UCSD-AML1 (cell line): ENCODE measurements around the gene PRDX5.
A peak's percentile ranks its signal among the peaks of the same experiment; 100 is the strongest.

ENCODE experiments used
- DNase-seq: peaks from one replicate; lab custom pipeline; 2025; ENCODE audit not compliant: unreplicated experiment; lab: John Stamatoyannopoulos, UW

PRDX5 gene

DNA sequence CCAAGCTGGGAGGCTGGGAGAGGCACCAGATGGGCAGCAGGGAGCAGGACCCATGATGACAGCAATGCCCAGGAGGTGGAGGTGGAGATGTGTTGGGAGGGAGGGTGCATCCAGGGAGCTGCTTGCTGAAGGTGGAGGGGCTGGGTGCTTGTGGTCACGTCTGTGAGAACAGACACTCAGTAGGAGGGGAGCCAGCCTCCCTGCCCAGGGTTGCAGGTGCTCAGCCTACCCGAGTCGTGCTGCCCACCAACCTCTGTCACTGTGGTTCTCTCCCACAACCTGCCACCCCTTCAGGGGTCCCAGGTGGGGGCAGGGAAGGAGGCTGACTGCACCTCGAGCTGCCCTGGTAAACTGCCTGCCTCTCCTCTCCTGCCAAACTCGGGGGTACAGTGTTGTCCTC is 5.5 kb downstream of the PRDX5 start:
- DNase-seq = no peak

DNA sequence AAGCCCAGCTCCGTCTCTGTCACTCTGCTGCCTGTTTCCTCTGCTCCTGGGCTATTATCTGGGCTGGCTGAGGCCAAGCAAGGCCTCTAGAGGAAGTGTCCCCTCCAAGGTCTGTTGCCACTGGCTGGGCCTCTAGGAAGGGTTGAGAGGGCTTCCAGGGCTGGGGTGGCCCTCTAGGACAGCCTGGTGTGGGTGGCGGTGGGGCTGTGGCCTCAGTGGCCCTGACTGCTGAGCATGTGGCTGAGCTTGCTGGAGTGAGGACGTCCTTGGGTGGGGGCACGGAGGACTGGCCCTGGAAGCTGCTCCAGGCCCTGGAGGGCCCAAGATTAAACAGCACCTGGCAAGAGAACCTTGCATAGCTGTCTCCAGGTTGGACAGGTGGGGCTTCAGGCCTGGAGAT is 6.1 kb downstream of the PRDX5 start:
- DNase-seq = peak; percentile 36

DNA sequence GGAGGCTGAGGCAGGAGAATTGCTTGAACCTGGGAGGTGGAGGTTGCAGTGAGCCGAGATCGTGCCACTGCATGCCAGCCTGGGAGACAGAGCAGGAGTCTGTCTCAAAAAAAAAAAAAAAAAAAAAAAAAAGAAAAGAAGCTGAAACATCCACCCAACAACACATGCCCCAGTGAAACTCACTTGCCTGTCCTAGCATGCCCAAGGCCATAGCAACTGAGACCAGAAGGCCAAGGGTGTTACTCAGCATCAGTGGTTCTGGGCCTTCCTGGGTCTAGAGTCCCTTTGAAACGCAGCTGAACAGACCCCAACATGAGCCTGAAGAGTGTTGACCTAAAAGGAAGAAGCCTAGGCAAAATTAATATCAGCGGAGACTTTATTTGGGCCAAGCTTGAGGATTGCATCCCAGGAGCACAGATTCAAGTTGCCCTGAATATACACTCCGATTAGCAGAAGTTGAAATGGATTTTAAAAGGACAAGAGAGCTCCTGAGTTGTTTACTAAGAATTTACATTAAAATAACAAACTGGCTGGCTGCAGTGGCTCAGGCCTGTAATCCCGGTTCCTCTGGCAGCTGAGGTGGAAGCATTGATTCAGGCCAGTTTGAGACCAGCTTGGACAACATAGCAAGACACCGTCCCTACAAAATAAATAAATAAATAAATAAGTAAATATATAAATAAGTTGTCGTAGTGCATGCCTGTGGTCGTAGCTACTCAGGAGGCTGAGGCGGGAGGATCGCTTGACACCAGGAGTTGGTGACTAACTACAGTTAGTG is 7.0 kb downstream of the PRDX5 start:
- no peak for DNase-seq

DNA sequence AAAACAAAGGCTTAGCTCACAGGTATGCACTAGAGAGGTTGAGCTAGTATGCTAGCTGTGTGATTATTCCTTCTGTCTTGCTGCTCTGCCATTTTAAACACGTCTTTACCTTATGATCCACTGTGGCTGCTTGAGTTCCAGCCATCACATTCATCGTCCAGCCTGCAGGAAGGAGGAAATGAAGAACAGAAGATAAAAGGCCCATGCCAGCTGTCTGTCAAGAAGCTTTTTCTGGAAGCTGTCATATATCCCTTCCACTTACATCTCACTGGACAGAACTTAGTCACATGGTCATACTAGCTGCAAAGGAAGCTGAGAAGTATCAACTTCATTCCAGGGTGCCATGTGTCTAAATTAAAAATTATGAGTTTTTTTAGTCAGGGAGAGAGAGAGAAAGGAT is 9.5 kb downstream of the PRDX5 start:
- DNase-seq = no peak

DNA sequence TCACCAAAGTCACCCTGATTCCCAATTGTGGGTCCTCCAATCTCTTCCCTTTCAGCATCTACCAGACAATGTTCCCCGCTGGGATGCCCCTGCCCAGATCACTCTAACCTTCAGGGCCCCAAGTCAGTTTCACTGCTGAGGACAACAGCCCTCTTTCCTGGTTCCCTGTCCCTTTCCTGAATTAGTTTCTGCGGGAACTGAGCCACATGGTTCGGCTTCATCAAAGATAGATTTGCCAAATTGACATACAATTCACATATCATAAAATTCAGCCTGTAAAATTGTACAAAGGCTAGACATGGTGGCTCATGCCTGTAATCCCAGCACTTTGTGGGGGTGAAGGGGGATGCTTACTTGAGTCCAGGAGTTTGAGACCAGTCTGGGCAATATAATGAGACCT is 10.1 kb downstream of the PRDX5 start:
- no peak for DNase-seq

DNA sequence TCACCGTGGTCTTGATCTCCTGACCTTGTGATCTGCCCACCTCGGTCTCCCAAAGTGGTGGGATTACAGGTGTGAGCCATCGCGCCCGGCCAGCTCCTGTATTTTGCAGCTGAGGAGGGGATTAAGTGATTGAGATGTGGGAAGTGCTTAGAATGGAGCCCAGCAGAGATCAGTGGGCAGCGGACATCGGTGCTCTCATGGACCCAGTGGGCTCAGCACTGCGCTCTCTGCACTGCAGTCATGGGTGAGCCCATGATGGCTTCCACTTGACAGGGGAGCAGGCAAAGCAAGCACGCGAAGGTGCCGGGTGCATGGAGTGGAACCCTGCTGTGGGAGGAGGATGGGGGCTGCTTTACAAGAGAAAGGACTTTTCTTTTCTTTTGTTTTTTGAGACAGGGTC is 13.0 kb downstream of the PRDX5 start:
- no peak for DNase-seq

DNA sequence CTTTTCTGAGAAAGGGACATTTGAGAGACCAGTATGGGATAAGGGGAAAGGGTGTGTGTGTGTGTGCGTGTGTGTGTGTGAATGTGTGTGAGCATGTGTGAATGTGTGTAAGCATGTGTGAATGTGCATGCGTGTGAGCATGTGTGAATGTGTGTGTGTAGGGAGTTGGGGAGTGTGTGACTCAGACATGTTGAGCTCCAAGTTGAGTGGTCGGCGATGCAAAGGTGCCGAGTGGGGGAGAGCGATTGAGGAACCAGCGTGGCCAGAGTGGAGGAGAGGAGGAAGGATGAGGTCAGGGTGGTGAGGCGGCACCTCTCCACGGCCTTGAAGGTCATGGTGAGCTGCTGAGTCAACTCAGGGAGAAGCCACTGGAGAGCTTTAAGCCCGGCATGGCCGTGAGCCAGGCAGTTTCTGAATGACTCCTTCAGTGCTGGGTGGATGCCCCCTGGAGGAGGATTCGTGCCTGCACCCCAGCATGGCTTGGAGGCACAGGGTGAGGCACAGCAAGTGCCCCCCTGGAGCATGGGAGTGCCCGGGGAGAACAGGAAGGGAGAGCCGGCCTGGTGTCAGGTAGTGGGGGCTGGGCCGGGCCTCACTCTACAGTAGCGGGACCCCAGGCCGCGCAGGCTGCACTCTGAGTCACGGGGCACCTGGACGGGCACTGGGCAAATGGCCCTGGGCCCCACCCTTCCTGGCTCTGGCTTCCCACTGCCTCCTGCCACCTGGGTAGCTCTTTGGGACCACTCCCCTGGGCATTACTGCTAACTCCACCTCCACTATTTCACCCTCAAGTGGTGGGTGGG is 13.8 kb downstream of the PRDX5 start:
- DNase-seq = peak; percentile 89

DNA sequence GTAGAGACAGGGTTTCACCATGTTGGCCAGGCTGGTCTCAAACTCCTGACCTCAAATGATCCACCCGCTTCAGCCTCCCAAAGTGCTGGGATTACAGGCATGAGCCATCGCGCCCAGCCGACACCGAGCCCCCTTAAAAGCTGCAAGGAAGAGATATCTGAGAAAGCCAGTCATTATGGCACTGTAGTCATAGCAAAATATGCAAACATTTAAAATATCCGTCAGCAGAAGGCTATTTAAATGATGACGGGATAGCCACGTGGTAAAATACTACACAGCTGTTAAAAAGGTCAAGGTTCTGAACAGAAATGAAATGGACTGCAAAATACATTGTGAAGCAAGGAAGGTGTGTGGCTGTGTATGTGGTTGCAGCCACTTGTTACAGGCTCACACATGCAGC is 15.6 kb downstream of the PRDX5 start:
- DNase-seq = no peak

DNA sequence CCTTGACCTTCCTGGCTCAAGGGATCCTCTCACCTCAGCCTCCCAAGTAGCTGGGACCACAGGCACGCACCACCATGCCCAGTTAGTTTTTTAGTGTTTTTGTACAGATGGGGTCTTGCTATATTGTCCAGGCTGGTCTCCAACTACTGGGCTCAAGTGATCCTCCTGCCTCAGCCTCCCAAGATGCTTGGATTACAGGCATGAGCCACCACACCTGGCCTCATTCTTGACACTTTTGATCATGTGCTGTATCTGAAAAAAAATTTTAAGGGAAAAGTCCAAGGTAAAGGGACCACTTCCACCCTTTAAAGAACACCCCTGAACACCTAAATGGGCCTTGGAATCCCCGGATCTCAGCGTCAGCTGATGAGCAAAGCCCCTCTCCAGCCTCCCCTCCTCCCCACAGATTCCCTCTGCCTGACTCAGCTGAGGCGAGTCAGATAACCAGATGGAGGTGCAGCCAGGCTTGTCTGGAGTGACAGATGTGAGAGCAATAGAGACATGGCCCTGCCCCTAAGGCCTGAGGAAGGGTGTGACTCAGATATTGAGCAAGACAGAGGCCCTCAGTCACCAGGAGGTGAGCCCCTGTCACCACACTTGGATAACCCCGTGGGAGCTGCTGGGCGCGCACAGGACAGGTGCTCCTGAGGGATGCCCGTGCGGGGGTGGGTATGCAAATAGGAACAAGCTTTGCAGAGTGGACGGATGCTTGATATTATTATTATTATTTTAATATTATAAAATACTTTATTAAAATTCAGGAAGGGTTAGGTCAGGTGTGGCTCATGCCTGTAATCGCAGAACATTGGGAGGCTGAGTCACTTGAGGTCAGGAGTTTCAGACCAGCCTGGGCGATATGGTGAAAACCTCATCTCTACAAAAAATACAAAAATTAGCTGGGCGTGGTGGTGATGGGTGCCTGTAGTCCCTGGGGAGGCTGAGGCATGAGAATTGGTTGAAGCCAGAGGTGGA is 17.1 kb downstream of the PRDX5 start:
- peak; percentile 60 for DNase-seq

DNA sequence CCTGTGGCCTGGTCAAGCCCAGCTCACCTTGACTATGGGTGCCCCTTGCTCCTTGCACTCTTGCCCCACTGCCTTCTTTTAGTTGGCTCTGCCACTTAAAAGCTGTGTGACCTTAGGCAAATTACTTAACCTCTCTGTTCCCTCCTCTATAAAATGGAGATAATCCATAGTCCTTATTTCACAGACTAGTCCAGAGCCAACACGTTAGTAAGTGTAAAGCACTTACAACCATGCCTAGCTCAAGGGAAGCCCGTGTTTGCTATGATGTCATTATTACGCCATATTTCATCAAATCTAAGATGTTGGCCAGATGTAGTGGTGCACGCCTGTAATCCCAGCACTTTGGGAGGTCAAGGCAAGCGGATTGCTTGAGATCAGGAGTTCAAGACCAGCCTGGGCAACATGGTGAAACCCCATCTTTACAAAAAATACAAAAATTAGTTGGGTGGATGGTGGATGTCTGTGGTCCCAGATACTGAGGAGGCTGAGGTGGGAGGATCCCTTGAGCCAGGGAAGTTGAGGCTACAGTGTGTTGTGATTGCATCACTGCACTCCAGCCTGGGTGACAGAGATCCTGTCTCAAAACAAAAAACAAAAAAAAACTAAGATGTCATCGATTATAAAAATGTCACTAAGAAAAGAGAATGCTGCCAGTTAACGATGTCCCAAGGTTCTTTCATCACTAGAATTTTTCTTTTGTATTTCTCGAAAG is 19.8 kb downstream of the PRDX5 start:
- no peak for DNase-seq

DNA sequence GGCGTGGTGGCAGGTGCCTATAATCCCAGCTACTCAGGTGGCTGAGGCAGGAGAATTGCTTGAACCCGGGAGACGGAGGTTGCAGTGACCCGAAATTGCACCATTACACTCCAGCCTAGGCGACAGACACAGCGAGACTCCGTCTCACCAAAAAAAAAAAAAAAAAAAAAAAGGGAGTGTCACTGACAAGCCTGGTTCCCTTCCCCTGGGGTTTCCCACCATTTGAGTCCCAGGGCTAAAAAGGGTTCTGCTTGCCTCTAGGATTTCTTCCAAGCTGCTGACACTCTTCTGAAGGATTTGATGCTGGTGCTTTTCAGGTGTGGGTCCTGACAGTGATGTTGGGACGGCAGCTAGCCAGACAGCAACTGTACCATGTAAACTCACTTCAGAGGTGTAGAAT is 20.8 kb downstream of the PRDX5 start:
- DNase-seq = no peak

DNA sequence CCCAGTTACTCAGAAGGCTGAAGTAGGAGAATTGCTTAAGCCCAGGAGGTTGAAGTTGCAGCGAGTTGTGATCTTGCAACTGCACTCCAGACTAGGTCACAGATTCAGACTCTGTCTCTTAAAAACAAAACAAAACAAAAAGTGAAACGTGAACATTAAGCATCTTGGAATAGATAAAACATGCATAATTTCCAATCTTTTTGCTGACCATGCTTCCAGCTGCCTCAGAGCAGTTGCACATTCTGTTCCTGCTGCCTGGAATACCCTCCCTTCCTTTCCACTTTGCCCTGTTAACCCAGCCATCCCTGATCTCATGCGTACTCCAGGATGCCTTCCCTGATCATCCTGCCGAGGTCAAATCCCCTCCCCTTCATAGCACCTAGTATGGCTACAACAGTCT is 21.4 kb downstream of the PRDX5 start:
- no peak for DNase-seq

DNA sequence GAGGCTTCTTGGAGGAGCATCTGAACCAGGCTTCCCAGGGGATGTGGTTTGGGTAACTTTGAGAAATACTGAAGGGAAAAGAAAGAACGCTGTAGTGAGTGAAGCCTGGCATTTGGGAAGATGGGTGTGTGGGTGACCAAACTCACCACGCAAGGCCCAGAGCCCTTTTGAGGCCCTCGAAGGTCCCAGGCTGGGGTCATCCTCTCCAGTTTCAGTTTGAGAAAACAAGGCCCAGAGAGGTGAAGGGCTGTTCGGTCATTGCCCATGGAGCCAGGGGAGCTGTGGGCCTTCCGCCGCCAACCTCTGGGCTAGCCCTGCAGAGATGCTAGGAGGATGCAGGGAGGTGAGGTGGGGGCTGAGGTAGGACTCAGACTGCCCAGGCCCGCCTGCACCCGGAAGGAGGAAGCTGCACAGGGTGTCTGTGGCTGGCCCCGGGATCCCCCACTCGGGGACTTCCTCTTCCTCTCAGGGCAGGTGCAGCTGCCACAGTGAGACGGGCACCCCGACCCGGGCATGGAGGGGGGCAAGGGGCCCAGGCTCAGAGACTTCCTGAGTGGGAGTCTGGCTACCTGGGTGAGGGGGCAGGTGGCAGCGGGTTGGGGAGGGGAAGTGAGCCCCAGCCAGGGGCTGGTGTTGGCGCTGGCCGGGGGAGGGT is 22.0 kb downstream of the PRDX5 start, which contains the start of gene CCDC88B:
Gene CCDC88B, plus strand, starts transcription at position 451 of the 655 bp plus-strand sequence. Its CDS starts 63 bp downstream, at position 514.
- DNase-seq = peak; percentile 75

DNA sequence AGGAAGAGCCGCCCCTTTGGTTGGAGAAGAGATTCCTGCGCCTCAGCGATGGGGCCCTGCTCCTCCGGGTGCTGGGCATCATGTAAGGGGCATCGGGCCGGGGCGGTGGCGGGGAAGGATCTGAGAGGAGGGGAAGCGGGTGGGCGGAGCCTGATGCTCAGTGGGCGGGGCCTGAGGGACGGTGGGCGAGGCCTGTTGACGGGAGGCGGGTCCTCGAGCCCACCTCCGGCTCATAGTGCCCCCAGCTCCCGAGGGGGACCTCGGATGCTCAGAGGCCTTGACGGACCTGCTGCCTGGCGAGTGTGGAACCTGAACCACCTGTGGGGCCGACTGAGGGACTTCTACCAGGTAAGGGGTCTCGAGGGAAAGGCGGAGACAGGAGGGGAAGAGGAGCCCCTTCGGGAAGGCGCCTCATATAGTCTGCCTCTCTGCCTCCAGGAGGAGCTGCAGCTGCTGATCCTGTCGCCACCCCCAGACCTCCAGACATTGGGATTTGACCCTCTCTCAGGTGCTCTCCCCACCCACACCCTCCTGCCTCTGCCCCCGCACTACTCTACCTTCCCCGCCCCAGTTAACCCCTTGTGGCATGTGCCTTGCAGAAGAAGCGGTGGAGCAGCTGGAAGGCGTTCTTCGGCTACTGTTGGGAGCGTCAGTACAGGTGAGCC is 22.9 kb downstream of the PRDX5 start:
- DNase-seq = peak; percentile 70

DNA sequence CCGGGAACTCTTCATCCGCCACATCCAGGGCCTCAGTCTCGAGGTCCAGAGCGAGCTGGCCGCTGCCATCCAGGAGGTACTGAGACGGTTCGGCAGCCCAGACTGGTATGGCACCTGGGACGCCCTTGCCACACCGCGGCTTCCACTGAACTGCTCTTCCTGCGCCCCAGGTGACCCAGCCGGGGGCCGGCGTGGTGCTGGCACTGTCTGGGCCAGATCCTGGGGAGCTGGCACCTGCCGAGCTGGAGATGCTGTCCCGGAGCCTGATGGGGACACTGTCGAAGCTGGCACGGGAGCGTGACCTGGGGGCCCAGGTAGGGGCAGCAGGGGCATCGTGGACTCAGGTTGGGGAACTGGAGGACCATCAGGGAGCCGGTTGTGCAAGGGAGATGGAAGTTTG is 23.5 kb downstream of the PRDX5 start:
- no peak for DNase-seq

DNA sequence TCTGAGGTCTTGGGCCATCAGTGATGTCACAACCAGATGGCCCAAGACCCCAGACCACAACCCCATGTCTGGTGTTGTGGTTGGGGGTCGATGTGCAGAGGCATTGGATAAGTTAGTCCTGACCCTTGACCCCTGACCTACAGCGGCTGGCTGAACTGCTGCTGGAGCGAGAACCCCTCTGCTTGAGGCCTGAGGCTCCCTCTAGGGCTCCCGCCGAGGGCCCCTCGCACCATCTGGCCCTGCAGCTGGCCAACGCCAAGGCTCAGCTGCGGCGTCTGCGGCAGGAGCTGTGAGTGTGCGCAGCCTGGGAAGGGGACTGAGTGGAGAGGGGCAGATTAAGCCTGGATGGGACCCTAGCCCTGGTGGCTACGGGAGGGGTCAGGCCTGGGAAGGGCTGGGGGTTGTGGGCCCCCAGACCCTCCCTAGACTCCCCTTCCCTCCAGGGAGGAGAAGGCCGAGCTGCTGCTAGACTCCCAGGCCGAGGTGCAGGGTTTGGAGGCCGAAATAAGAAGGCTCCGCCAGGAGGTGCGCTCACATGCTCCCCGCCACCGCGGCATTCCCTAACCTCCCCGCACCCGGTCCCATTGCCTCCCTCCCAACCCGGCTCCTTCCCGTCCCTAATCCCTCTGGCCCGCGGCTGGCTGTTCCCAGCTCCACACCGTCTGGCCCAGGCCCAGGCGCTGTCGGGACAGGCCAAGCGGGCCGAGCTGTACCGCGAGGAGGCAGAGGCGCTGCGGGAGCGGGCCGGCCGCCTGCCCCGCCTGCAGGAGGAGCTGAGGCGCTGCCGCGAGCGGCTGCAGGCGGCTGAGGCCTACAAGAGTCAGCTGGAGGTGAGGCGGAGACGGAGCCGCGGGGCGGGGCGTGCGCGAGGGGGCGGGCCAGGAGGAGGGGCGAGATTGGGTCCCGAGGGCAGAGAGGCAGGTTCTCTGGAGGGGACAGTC is 24.2 kb downstream of the PRDX5 start:
- no peak for DNase-seq

DNA sequence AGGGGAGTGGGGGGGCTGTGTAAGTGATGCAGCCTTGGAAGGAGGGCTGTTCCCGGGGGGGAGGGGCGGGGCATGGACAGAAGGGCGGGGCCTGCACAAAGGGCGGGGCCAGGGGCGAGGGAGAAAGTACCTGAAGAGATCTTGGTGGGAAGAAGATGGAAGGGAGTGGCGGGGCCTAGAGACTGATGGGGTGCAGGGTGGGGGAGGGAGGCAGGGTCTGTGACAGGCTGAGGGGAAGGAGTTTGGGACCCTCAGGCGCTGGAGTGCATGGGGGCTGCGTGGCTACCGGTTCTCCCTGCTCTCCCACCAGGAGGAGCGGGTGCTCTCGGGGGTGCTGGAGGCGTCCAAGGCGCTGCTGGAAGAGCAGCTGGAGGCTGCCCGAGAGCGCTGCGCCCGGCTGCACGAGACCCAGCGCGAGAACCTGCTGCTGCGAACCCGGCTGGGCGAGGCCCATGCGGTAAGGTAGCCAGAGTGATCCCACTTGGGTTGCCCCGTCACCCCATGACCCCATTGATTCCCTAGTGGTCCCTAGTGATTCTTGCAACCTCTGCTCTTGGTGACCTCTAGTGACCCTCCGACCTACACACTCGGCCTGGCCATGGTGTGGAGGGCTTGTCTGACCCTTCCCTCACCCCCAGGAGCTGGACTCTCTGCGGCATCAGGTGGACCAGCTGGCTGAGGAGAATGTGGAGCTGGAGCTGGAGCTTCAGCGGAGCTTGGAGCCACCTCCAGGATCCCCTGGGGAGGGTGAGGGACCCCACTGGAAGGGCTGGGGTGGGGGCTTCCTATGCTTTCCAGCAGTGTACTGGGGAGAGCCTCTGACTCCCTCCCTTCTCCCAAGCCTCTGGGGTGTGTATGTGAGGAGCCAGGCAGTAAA is 25.2 kb downstream of the PRDX5 start:
- no peak for DNase-seq
